Stomach (tissue), 9 donors: ENCODE measurements around the gene TCP11L2. TPM values are rescaled to one million over a fixed set of nuclear protein-coding genes. Genes with fewer than 3 reads are reported as not detected.
"Not testable (repeated sequence)": the region's sequence is repeated elsewhere in the genome, so short reads cannot be mapped to it uniquely, and the experiment has no call there.

Experiments used
- DNase-seq, 2 donors: peaks; one replicate each; pipeline versions ENCODE4 v3.0.0 to v3.0.0-alpha.2; 2013 to 2019
- H3K27ac ChIP-seq, 5 donors: fragments of 200-600 bp in 4 of 5; sonication (generic) in 4 of 5; one replicate each; pipeline ENCODE4 v1.5.1; 2013 to 2019; ENCODE audit warnings: mild to moderate bottlenecking in 1 of 5, moderate library complexity in 1 of 5
- H3K27me3 ChIP-seq, 3 donors: fragments of 200-600 bp; sonication (generic); one replicate each; pipeline ENCODE4 v1.5.1; 2017 to 2019; ENCODE audit warnings: mixed run types in 1 of 3
- H3K36me3 ChIP-seq, 4 donors: fragments of 200-600 bp; sonication (generic); 1 replicate in 3 of 4; 2 replicates in 1 of 4; pipeline ENCODE4 v1.5.1; 2016 to 2019
- H3K4me1 ChIP-seq, 4 donors: fragments of 200-600 bp; sonication (generic); one replicate each; pipeline ENCODE4 v1.5.1; 2016 to 2019
- H3K4me3 ChIP-seq, 4 donors: fragments of 200-600 bp; sonication (generic) in 3 of 4; one replicate each; pipeline ENCODE4 v1.5.1; 2016 to 2019; ENCODE audit warnings: mild to moderate bottlenecking in 1 of 4
- H3K9me3 ChIP-seq, 4 donors: fragments of 200-600 bp; sonication (generic); one replicate each; pipeline ENCODE4 v1.5.1; 2016 to 2019
- CTCF ChIP-seq, 7 experiments: fragments of 450-650 bp in 4 of 7; fragments of 200-600 bp in 3 of 7; sonication (generic) in 3 of 7; IDR thresholded peaks; one replicate each; pipeline ENCODE4 v1.5.1; 2016 to 2019; ENCODE audit warnings: antibody characterized with exemption in 7 of 7, control low read depth in 2 of 7, mild to moderate bottlenecking in 1 of 7
- EP300 ChIP-seq: sonication (generic); formaldehyde crosslinking; IDR thresholded peaks from one replicate; pipeline ENCODE4 v1.6.1; 2017; ENCODE audit warnings: antibody characterized with exemption
- POLR2A ChIP-seq, 4 donors: fragments of 450-650 bp; IDR thresholded peaks; one replicate each; pipeline ENCODE4 v1.6.1; 2016; ENCODE audit warnings: antibody characterized with exemption in 4 of 4, control low read depth in 2 of 4, mild to moderate bottlenecking in 1 of 4, moderate library complexity in 1 of 4
- POLR2AphosphoS5 ChIP-seq, 3 donors: sonication (generic); formaldehyde crosslinking; IDR thresholded peaks; one replicate each; pipeline ENCODE4 v1.6.1; 2016; ENCODE audit warnings: antibody characterized with exemption in 3 of 3
- WGBS, 5 donors: extraction: QIAGEN DNeasy Blood & Tissue Kit in 3 of 5; methylation state at CpG; one replicate each; pipeline versions ENCODE4 v1.1.5 to v1.1.7; 2013 to 2018; 5-methylcytosine and 5-hydroxymethylcytosine counted together
- intact Hi-C: fragments of 100-400 bp; cut with DNase I; formaldehyde crosslinking; loops from one replicate; pipeline ENCODE4 v1.15.1; 2023; ENCODE audit warnings: low total_unique reads
- polyA plus RNA-seq, 3 donors: library from polyadenylated mRNA; stranded (reverse); fragments of 200-250 nt; gene quantifications; one replicate each; pipeline ENCODE4 v1.2.3, GENCODE V29; 2013
- total RNA-seq, 5 donors: library from RNA; depleted of rRNA; stranded (reverse); fragments of >200 nt; gene quantifications; one replicate each; pipeline versions ENCODE4 v1.1.0 to v1.2.3, GENCODE V29; 2014 to 2016
- donor health status: healthy with polysubstance abuse.
- donor health status: Bipolar disorder and iron deficiency.
- donor health status: healthy.

TCP11L2 gene
- total and polyA plus RNA-seq, 8 donors = 0.29 to 57.5 (median 16.5) TPM

GRCh38 chr12:106282457-106283097 lies 20.0 kb upstream of the TCP11L2 start:
- peaks cover 0 to 8% (median 3%) of the 10 kb centered on the region in 4 donors for H3K9me3 ChIP-seq
- H3K27me3 ChIP-seq = no peaks in the 10 kb centered on the region
- intact Hi-C loops = no loop called here
- TF ChIP-seq CTCF (IDR thresholded peaks at IDR 0.05) (peak in 5 of 7 experiments; percentile 52 to 90 (median 80)), EP300 (no peak), POLR2A (IDR thresholded peaks at IDR 0.05) (no peak), POLR2AphosphoS5 (IDR thresholded peaks at IDR 0.05) (peak in 1 of 3 donors; percentile 18)
- H3K4me3 ChIP-seq = no peak overlapping the region
- peak overlapping the region in 2 of 5 donors; percentile 33 to 38 for H3K27ac ChIP-seq
- 21 to 26% (median 25%) methylated on average over 7 of the region's 7 CpGs for WGBS, 5 donors
- DNase-seq = peak; percentile 62 to 84
- H3K4me1 ChIP-seq = peaks cover 0 to 34% (median under 1%) of the 10 kb centered on the region in 4 donors
- no peaks in the 10 kb centered on the region for H3K36me3 ChIP-seq

- TF ChIP-seq EP300 (no peak), POLR2A (IDR thresholded peaks at IDR 0.05) (no peak), CTCF (IDR thresholded peaks at IDR 0.05) (no peak), POLR2AphosphoS5 (IDR thresholded peaks at IDR 0.05) (no peak)
- Histone ChIP-seq H3K9me3 (peaks cover 0 to 8% (median 3%) of the 10 kb centered on the region in 4 donors), H3K36me3 (no peaks in the 10 kb centered on the region), H3K4me1 (peaks cover 0 to 47% (median 0%) of the 10 kb centered on the region in 4 donors), H3K4me3 (no peak overlapping the region), H3K27ac (no peak overlapping the region), H3K27me3 (no peaks in the 10 kb centered on the region)
- 57 to 62% (median 60%) methylated on average over 10 of the region's 10 CpGs for WGBS, 5 donors
- intact Hi-C loops = no loop called here
- no peak for DNase-seq
These were observed 18.0 kb upstream of the TCP11L2 start for GRCh38 chr12:106284358-106285105.

- Histone ChIP-seq H3K4me1 (peaks cover 0 to 40% (median 4%) of the 10 kb centered on the region in 4 donors), H3K27me3 (no peaks in the 10 kb centered on the region), H3K9me3 (peaks cover 0 to 8% (median 3%) of the 10 kb centered on the region in 4 donors), H3K4me3 (no peak overlapping the region), H3K36me3 (no peaks in the 10 kb centered on the region), H3K27ac (no peak overlapping the region)
- DNase-seq = no peak
- TF ChIP-seq EP300 (no peak), CTCF (IDR thresholded peaks at IDR 0.05) (no peak), POLR2A (IDR thresholded peaks at IDR 0.05) (no peak), POLR2AphosphoS5 (IDR thresholded peaks at IDR 0.05) (no peak)
- 71 to 83% (median 76%) methylated on average over 4 of the region's 4 CpGs for WGBS, 5 donors
- intact Hi-C loops = no loop called here
These were observed 16.6 kb upstream of the TCP11L2 start for GRCh38 chr12:106285982-106286381.

- peaks cover 5 to 38% (median 5%) of the 10 kb centered on the region in 4 donors for H3K4me1 ChIP-seq
- H3K27me3 ChIP-seq, H3K4me3 ChIP-seq, H3K9me3 ChIP-seq, intact Hi-C loops, DNase-seq, H3K27ac ChIP-seq, H3K36me3 ChIP-seq: not testable (repeated sequence)
- 70 to 80% (median 76%) methylated on average over 14 of the region's 14 CpGs for WGBS, 5 donors
These were observed 15.9 kb upstream of the TCP11L2 start for GRCh38 chr12:106286576-106287162.
